HG03558 (cell line): ENCODE measurements around the gene PNPLA5.

Source experiments
- ATAC-seq: cut with Tn5 transposase; IDR thresholded peaks from one replicate; pipeline ENCODE4 v1.9.1; 2021; ENCODE audit warnings: moderate number of reproducible peaks; ENCODE audit not compliant: unreplicated experiment; ENCODE audit errors: extremely low read depth

The PNPLA5 gene

DNA sequence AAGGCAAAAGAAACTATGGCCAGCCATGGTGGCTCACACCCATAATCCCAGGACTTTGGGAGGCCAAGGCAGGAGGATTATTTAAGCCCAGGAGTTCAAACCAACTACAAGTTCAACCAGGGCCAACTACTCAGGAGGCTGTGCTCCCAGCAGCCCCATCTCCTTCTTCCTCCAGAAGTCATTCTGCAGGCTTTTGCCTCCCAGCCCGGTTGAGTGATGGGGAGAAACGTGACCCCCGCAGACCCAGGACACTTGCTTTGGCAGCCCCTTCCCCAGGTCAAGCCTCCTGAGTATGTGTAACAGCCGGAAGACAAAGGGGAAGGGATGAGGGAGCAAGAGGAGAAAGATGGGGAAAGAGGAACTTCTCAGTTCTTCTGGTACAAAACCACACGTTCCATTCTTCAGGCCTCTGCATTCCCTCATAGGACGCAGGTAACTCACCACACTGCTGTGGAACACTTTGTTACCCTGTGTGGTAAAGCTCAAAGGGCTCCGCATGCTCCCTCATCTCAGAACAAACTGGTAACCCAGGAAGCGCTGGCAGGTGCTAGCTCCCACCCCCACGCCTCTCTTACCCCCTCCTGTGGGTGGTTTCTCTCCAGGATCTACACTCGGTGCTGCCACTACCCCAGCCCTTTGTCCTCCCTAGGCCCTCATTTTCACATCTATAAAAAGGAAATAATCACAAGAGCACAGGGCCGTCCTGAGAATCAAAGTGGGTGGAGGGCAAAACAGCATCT, 33.5 kb downstream of the PNPLA5 start:
- no peak for ATAC-seq

DNA sequence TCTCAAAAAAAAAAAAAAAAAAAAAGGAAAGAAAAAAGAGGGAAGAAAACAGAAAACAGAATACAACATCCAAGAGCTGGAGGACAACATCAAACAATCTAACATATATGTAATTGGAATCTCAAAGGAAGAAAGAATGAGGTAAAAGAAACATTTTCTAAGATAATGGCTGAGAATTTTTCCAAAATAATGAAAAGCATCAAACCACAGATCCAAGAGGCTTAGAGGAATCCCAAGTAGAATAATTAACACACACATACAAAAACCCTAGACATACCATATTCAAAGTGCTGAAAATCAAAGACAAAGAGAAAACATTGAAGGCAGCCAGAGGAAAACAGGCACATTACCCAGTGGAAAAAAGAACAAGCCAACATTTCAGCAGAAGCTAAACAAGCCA, 34.4 kb downstream of the PNPLA5 start:
- no peak for ATAC-seq

DNA sequence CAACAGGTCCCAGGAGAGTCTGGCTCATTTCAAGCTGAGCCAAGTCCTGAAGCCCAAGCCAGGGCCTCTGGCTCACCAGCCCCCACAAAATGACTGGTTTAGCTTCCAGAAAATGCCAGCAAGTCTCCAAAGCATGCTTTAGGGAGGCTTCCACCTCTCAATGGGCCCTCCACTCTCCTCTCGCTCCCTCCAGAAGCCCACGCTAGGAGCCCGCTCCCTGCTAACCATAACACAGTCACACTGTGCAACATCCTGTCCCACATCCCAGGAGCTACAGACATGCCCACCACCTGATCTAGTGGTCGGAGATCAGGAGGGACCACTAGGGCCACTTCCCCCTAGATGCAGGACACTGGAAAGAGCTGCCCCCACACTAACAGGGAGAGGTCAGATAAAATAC, 36.4 kb downstream of the PNPLA5 start:
- no peak for ATAC-seq

DNA sequence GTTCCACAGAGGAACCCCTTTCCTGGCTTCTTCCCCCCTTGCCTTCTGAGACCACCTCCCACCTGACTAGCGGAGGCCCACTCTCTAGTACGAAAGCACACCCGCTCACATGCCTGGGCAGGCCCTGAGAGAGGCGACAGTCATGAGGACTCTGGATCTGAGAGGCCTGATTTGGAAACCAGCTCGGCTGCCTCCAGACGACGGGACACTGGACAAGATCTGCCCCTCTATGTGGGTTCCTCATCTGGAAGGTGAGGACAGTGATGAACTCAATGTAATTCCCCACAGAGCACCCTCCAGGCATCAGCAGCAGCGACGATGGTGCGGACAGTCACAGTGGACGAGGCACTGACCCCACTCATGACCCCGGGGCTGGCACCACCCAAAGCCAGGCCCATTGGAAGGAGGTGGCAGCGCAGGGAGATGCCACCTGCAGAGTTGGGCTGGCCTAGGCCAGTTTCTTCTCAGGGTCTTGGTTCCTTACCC, 37.0 kb downstream of the PNPLA5 start:
- no peak for ATAC-seq

DNA sequence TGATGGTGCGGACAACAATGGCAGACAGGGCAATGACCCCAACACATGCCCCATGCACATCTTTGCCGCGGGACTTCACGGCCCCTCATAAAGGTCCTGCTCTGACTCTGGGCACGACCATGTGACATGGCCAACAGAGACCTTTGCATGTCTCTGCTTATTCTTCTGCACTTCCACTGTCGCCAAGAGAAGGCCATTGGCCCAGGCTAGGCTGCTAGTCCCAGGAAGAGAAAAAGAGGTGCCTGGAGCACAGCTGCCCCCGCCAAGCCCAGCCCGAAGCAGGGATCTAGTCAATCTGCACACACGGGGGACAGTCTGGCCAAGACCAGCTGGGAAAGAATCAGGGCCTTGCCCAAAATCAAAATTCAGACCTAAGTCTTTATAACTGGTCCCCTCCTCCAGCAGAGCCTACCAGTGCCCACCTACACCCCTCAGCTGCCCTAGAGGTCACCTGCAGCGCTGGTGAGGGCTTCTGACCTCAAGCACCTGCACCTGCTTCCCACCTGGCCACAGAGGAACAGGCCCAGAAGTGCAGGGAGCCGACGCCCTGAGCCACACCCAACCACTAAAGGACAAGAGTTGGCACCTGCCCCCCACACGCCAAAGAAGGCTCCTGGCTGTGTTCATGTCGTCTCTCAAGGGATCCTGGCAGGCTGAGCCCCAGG, 37.6 kb downstream of the PNPLA5 start:
- no peak for ATAC-seq

DNA sequence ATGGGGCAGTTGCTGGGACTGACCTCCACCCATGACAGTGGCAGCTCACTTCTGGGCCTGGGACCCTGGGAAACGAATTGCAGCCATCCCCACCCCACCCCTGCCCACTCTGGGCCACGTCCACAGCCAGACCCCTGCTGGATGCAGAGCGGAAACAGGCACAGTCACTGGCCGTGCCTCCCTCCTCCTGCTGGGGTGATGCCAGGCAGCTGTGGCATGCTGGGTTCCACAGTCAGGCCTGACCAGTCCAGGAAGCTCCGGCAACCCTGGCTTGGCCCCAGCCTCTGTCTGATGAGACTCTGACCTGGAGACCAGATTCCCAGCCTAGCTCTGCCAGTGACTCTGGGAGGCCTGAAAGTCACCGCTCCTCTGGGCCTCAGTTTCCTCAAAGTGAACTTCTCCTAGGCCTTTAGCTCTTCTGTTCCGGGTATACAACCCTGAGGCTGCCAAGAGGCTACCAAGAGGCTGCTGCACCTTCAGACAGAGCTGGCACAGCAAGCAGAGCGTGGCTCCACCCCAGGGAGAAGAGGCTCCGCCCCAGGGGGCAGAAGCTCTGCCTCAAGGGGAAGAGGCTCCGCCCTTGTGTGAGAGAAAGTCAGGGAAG, 38.4 kb downstream of the PNPLA5 start:
- ATAC-seq, result no peak

DNA sequence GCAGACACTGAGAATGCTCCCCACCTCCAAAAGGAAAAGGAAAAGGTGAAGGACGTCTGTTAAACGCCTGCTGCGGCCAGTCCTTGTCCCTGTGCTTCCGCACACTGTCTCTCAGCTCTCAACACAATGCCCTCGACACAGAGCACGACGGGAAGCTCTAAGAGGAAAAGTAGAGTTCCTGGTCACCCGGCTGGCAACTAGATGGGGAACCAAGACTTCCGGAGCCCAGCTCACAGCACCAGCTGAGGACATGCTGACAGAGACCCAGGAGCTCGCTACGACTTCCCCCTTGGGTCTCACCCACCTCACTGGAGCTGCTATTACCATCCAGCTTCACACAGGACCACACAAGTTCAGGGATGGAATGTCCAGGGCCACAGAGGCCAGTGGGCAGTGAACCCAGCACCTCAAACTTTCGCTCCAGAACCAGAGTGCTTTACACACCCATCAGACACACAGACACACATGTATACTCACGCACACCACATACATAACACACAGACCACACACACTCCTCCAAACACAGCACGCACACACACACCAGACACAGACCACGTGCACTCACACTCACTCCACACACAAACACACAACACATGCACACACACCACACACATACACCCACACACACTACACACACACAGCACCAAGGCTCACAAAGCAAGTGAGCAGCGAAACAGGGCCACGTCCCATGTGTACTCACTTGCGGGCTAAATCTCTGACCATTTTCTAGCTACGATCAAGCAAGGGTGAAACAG, 39.1 kb downstream of the PNPLA5 start:
- ATAC-seq, result no peak

DNA sequence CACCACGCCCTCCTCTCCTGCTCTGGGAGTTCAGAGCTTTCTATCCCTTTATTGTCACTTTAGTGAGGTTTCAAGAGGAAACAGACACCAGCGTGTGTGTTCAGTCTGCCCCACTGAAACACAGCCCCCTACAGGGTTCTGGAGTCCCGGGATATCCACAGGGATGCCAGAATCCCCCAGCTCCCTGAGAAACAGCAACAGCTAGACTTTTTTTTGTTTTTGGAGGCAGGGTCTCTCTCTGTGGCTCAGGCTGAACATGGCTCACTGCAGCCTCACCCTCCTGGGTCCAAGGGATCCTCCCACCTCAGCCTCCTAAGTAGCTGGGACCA, 39.9 kb downstream of the PNPLA5 start:
- no peak for ATAC-seq

DNA sequence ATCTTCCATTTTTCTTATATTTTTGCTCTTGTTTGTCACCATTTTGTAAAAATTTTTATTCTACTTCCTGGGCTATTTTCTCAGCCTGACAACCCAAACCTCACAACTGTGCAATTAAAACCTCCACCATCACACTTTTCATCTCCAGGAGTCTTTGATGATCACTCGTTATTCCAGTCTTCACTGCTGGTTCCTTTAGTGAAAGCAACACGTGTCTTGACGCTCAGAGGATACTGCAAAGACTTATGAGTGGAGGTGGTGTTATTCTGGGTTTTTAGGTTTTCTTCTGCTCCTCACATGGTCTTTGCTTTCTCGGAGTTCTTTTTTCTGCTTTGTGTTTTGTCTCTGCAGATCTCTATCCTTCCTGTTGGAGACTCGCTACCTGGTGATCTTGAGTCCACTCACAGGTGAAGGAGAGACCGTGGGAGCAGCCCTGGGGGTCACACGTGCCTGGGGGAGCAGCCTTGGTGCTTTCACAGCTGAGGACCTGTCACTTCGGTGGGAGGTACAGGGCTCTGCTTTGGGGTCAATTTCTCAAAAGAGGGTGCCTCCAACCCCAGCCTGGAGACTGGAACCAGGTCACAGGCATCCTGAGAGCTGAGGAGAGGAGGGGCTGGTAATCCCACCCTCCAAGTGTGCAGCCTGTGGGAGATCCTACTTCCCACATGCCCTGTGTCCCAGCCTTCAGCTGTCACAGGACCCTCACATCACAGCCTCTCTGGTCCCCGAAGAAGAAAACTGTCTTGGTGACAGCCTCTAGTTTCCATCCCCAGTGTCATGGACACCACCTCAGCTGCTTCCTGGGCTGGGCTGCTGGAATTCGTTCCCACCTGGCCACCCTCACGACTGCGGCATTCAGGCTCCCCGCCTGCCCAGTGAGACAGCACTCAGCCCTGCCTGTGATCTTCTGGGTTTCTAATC, 40.5 kb downstream of the PNPLA5 start:
- ATAC-seq, result no peak

DNA sequence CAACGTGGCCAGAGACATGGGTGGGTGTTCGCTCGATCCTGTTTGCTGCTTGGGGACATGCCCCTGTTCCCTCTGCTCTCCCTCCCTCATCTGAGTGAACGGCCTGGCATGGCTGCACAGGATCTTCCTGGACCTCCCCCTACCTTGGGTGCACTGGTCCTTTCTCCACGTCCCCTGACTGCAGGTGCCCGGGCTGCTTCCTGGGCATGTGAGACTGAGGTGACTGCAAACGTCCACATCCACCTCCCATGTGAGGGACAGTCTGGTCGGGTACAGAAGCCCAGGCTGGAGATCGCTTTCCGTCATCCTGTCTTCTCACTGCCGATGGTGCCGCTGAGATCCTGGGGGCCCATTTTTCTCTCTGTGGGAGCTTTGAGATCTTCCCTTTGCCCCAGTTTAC, 41.3 kb downstream of the PNPLA5 start:
- ATAC-seq, result no peak

DNA sequence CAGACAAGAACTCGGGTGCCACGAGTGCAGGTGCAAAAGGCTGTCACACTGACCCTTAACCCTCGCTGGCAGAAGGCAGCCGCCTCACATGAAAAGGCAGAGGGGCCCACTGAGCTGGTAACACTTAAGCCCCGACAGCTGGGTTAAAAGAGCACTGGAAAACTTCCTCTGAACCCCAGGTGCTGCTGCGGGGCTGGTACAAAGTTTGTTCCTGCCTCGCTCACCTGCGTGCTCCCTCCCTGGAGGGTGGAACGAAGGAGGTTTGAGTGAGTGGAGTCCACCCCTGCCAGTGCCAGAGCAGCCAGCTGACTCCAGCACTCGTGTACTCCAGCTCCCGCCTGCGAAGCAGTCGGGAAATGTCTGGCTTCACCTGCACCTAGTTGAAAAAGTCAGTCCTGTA, 42.1 kb downstream of the PNPLA5 start:
- ATAC-seq, result no peak

DNA sequence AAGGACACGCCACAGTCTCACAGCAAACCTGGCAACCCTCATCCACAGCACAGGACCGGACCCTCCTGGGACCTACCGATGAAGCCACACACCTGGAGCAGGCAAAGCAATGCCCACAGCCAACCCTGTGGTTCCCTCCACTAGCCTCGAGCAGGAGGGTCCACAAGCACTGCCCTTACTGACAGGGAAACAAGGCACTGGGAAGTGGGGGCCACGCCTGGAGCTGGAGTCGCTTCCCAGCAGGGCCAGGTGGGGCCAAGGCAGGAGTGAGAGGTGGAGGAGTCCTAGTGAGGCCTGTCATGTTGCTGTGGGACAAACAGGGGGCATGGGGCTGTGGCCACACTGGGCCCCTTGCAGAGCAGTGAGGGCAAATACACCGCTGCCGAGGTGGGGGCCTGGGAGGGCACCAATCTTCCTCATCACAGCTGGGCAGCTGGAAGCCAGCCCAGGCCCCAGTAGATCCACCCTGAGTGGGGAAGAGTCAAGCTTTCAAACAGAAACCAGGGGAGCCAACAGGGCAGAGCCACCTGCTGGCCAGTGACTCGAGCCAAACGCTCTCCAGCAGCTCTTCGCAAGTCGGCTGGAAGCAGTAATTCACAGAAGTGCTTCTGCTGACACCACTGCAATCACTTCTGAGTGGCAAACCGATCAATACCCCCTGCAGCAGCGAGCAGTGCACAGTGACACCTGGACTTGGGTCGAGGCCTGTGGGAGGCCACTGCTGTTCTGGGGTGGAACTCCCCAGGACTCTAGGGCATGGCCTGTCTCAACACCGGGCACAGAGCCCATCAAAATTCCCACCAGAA, 43.2 kb downstream of the PNPLA5 start:
- no peak for ATAC-seq

DNA sequence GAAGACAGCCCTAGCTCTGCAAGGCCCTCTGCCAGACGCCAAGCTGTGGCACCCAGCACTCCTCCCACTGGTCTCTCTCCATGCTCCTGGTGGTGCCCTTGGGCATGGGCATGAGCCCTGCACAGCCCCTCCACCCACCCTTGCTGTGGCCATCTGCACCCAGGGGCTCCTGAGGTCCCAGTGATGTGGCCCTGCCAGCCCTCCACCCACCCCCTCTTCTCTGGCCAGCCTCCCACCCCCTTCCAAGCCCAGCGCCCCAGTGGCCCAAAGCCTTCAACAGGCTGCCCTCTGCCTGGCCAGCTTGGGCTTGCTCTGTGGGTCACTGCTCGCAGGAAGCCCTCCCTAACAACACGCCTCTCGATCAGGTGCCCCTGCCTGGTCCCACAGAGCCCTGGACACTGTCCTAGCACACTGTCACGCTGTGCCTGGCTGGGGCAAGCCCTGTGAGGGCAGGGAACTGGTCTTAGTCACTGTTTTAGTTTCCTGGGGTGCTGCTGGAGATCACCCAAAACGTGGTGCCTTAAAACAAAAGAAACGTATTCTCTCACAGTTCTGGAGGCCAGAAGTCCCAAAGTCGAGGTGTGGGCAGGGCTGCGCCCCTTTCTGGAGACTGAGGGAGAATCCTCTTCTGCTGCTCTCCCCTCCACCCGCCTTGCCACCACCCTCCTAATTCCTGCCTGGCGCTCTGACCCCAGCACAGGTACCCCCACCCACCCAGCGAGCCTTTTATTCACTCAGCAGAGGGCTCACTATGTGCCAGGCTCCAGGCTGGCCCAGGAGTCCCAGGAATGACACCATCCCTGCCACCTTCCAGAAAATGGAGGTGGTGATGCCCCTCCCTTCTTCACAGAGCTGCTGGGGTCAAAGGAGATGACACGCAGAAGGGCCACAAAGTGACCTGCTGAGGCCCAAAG, 44.2 kb downstream of the PNPLA5 start:
- no peak for ATAC-seq

DNA sequence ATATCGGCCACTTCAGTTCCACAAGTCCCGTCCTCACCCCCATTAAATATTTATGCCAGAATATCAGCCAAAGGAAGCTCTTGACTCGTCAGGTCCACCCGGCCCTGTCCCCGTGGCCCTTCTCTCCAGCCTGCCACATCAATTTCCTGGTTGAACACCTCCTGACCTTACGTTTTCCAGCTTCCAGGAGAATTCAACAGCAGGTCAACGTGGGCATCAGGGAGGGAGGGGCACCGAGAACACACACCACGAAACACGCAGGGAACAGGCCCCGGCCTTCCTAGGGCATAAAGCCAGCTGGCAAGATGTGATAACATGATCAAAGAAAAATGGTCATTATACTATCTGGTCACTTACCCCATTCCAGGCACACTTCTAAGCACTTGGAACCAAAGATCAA, 44.8 kb downstream of the PNPLA5 start:
- no peak for ATAC-seq

DNA sequence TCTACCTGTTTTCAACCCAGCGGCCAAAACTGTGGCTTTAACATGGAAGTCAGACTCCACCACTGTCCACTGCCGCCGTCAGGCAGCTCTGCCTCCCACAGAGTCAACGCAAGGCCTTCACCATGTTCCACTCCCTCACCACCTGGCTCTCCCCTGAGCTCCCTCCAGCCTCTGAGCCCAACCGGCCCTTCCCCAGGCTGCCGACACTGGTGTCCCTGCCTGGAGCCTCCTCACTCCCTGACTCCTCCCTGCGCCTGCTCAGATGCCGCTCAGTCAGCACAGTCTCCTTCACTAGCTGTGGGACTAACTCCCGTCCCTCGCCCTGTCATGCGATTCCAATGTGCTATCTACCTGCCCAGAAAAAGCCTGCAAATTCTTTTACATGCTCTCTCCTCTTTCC, 45.8 kb downstream of the PNPLA5 start:
- ATAC-seq, result no peak

DNA sequence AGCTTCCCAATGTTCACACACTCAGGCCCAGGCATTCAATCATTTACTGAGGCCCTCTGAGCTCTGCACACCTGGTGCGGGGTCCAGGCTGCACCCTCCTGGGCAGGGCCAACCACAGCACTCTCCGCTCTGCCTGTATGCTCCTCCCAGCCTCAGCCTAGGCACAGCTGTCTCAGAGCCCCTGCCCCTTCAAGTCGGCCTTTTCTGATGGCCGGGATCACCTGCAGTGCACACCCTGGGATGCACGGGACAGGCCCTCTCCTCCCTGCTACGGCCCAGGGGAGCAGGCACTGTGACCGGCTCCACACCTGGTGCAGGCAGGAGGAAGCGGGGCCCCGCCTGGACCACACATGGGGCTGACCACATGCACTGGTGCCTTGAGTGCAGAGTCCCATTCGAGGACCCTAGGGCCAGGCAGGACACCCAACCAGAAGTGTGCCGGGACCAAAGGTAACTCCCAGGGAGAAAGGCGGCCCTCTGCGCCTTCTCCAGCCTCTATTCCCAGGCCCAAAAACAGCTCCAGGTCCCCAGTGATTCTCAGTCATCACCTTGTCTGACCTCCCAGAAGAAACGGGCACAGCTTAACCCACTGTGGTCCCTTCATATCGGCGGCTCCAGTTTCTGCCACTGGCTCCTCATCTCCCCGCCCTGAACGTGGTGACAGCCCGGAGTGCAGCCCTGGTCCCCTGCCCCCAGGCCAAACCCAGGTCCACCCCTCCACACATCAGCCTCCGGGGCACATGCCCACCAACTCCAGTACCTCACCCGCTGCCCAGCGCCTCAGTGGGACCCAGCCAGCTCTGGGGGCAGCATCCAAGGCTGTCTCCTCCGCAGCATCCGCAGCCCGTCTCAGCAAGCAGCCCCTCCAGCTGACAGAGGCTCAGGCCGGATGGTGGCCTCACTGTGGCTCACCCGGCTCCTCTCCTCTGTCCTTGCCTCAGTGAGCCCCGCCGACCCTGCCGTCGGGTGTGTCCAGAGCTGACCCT, 47.0 kb downstream of the PNPLA5 start:
- no peak for ATAC-seq
